ENCODE measurements around the gene IRX1. TPM values are rescaled to one million over a fixed set of nuclear protein-coding genes. Genes with fewer than 3 reads are reported as not detected.

Gene IRX1
- total RNA-seq, 2 donors from 2014 or later, result 0.87 TPM; not detected in 1

- 69% methylated on average over 5 of the region's 5 CpGs for WGBS
- no peaks in the 10 kb centered on the region for H3K9me3 ChIP-seq
- no peaks in the 10 kb centered on the region for H3K36me3 ChIP-seq
- no peak for DNase-seq (ENCODE audit: low spot score)
- no peaks in the 10 kb centered on the region for H3K4me1 ChIP-seq (replicated peaks)
- H3K27me3 ChIP-seq (replicated peaks; ENCODE audit: insufficient read depth), result peaks cover 6% of the 10 kb centered on the region
- H3K27ac ChIP-seq, result no peak overlapping the region
- no peak overlapping the region for H3K4me3 ChIP-seq
- TF ChIP-seq POLR2A (IDR thresholded peaks at IDR 0.05) (no peak), POLR2AphosphoS5 (IDR thresholded peaks at IDR 0.05) (no peak), CTCF (IDR thresholded peaks at IDR 0.05) (no peak)
- intact Hi-C loops (cut with DNase I), result no loop called here
These were observed 10.7 kb upstream of the IRX1 start for GRCh38 chr5:3584724-3585531.

GRCh38 chr5:3590161-3590966 is 5.3 kb upstream of the IRX1 start:
- H3K27me3 ChIP-seq (replicated peaks; ENCODE audit: insufficient read depth), result peaks cover 51% of the 10 kb centered on the region

GRCh38 chr5:3590967-3591900 is 4.4 kb upstream of the IRX1 start:
- WGBS, result 4% methylated on average over 78 of the region's 79 CpGs
- no peak for TF ChIP-seq POLR2A (IDR thresholded peaks at IDR 0.05)
- no peak for TF ChIP-seq CTCF (IDR thresholded peaks at IDR 0.05)
- no peak for TF ChIP-seq POLR2AphosphoS5 (IDR thresholded peaks at IDR 0.05)
- no peak for DNase-seq (ENCODE audit: low spot score)
- no peaks in the 10 kb centered on the region for H3K36me3 ChIP-seq
- intact Hi-C loops (cut with DNase I), result no loop called here
- H3K4me1 ChIP-seq (replicated peaks), result peaks cover 10% of the 10 kb centered on the region
- H3K27ac ChIP-seq, result no peak overlapping the region
- H3K27me3 ChIP-seq (replicated peaks; ENCODE audit: insufficient read depth), result peaks cover 52% of the 10 kb centered on the region
- no peak overlapping the region for H3K4me3 ChIP-seq
- no peaks in the 10 kb centered on the region for H3K9me3 ChIP-seq

More at GRCh38 chr5:3590161-3590966, 5.3 kb upstream of the IRX1 start:
- WGBS, result 6% methylated on average over 46 of the region's 51 CpGs
- Histone ChIP-seq H3K36me3 (no peaks in the 10 kb centered on the region), H3K27ac (no peak overlapping the region), H3K9me3 (no peaks in the 10 kb centered on the region), H3K4me3 (no peak overlapping the region), H3K4me1 (replicated peaks) (peaks cover 10% of the 10 kb centered on the region)
- intact Hi-C loops (cut with DNase I), result no loop called here
- no peak for DNase-seq (ENCODE audit: low spot score)
- no peak for TF ChIP-seq POLR2AphosphoS5 (IDR thresholded peaks at IDR 0.05)

- no peak overlapping the region for H3K27ac ChIP-seq
- H3K9me3 ChIP-seq, result no peaks in the 10 kb centered on the region
- WGBS, result 28% methylated on average over 17 of the region's 22 CpGs
- H3K4me3 ChIP-seq, result no peak overlapping the region
- no peak for DNase-seq (ENCODE audit: low spot score)
- H3K4me1 ChIP-seq (replicated peaks), result peaks cover 10% of the 10 kb centered on the region
- intact Hi-C loops (cut with DNase I), result no loop called here
- TF ChIP-seq POLR2AphosphoS5 (IDR thresholded peaks at IDR 0.05) (no peak), POLR2A (IDR thresholded peaks at IDR 0.05) (no peak), CTCF (IDR thresholded peaks at IDR 0.05) (no peak)
- H3K27me3 ChIP-seq (replicated peaks; ENCODE audit: insufficient read depth), result peaks cover 63% of the 10 kb centered on the region
- no peaks in the 10 kb centered on the region for H3K36me3 ChIP-seq
These were observed 3.3 kb upstream of the IRX1 start for GRCh38 chr5:3592298-3592697.

All from prostate gland (tissue), 2 donors.